GM12878 (cell line): ENCODE results near the gene SLAMF1. TPM values are rescaled to one million over a fixed set of nuclear protein-coding genes. Genes with fewer than 3 reads are reported as not detected.

Experiments
- ATAC-seq: fragments of 200-7000 bp; cut with Tn5 transposase; 3 replicates; pipeline ENCODE4 v1.9.1; 2020; ENCODE audit warnings: mild to moderate bottlenecking, moderate library complexity
- BruUV-seq: library from RNA; stranded (reverse); fragments of 400-500 nt; replicated peaks from 2 replicates; lab custom pipeline; 2021; lab: Mats Ljungman, UMichigan
- CTCF ChIA-PET: fragments of 300-600 bp; sonication (Branson Sonifier 250); formaldehyde crosslinking; extraction: SDS; loops from one replicate; lab custom pipeline; 2021; ENCODE audit warnings: inconsistent platforms; lab: Yijun Ruan, JAX
- POLR2A ChIA-PET: fragments of 350-600 bp; formaldehyde crosslinking; extraction: SDS; loops from one replicate; lab custom pipeline; 2021; ENCODE audit warnings: inconsistent platforms; lab: Charles Lee
- RAD21 ChIA-PET: fragments of 300-600 bp; sonication (Branson Sonifier 250); formaldehyde crosslinking; loops from one replicate; lab custom pipeline; 2023; ENCODE audit warnings: antibody characterized with exemption; ENCODE audit not compliant: unreplicated experiment; lab: Charles Lee
- SMC1A ChIA-PET: fragments of 300-600 bp; sonication (Branson Sonifier 250); formaldehyde crosslinking; loops from one replicate; lab custom pipeline; 2023; ENCODE audit not compliant: unreplicated experiment, uncharacterized antibody; lab: Charles Lee
- DNase-seq: peaks from one replicate; pipeline ENCODE4 v3.0.0-alpha.2; 2011; ENCODE audit warnings: low read depth, low spot score
- FAIRE-seq: peaks from 3 replicates; lab custom pipeline; 2011; peaks lifted over from hg19 to GRCh38; lab: Jason Lieb, UNC
- H2AFZ ChIP-seq: 2 replicates; pipeline ENCODE4 v1.6.0; 2011; ENCODE audit warnings: low read depth, low read length, control low read depth; ENCODE audit not compliant: control insufficient read depth
- H3K27ac ChIP-seq: 2 replicates; pipeline ENCODE4 v1.5.1; 2011; ENCODE audit warnings: control low read depth; ENCODE audit not compliant: control insufficient read depth, insufficient read depth
- H3K27me3 ChIP-seq, 2 experiments: replicated peaks in 1 of 2; 2 replicates each; pipeline versions ENCODE4 v1.6.0 to v1.6.1; 2011; ENCODE audit warnings: low read length in 1 of 2; ENCODE audit not compliant: control insufficient read depth in 2 of 2, insufficient read depth in 2 of 2
- H3K36me3 ChIP-seq, 2 experiments: 2 replicates each; pipeline ENCODE4 v1.5.1; 2011; ENCODE audit warnings: low read length in 1 of 2; ENCODE audit not compliant: control insufficient read depth in 2 of 2, insufficient read depth in 2 of 2
- H3K4me1 ChIP-seq: 2 replicates; pipeline ENCODE4 v1.6.1; 2011; ENCODE audit warnings: mild to moderate bottlenecking, low read length, moderate library complexity, mixed read lengths; ENCODE audit not compliant: control insufficient read depth, insufficient read depth
- H3K4me2 ChIP-seq: 2 replicates; pipeline ENCODE4 v1.6.0; 2011; ENCODE audit warnings: control low read depth; ENCODE audit not compliant: control insufficient read depth, insufficient read depth
- H3K4me3 ChIP-seq: fragments of 200-600 bp; sonication (generic); 2 replicates; pipeline ENCODE4 v1.5.1; 2016
- H3K79me2 ChIP-seq: 2 replicates; pipeline ENCODE4 v1.6.0; 2011; ENCODE audit warnings: low read length; ENCODE audit not compliant: control insufficient read depth, insufficient read depth
- H3K9ac ChIP-seq: 2 replicates; pipeline ENCODE4 v1.8.0; 2011; ENCODE audit warnings: low read length, control low read depth, mixed read lengths; ENCODE audit not compliant: control insufficient read depth, insufficient read depth
- H3K9me3 ChIP-seq: replicated peaks from 3 replicates; pipeline ENCODE4 v1.5.1; 2011; ENCODE audit warnings: mild to moderate bottlenecking, low read length; ENCODE audit not compliant: control insufficient read depth, insufficient read depth
- H4K20me1 ChIP-seq: 2 replicates; pipeline ENCODE4 v1.6.0; 2011; ENCODE audit not compliant: control insufficient read depth, insufficient read depth
- IKZF1 ChIP-seq: fragments of 450-650 bp; conservative IDR thresholded peaks from 2 replicates; pipeline ENCODE4 v1.6.1; 2017; ENCODE audit warnings: antibody characterized with exemption, mild to moderate bottlenecking
- IKZF2 ChIP-seq, 2 experiments: fragments of 450-650 bp; IDR thresholded peaks; 2 replicates each; pipeline ENCODE4 v1.6.1; 2017; ENCODE audit warnings: mild to moderate bottlenecking in 2 of 2, moderate library complexity in 2 of 2
- YY1 ChIP-seq: IDR thresholded peaks from 2 replicates; pipeline ENCODE4 v1.6.1; 2011; ENCODE audit warnings: low read depth, mild to moderate bottlenecking, low read length
- ZNF217 ChIP-seq: fragments of 450-650 bp; IDR thresholded peaks from 2 replicates; pipeline ENCODE4 v1.6.1; 2017; ENCODE audit warnings: antibody characterized with exemption, mild to moderate bottlenecking
- ZNF622 ChIP-seq: fragments of 450-650 bp; IDR thresholded peaks from 2 replicates; pipeline ENCODE4 v1.6.1; 2017; ENCODE audit warnings: mild to moderate bottlenecking, inconsistent platforms
- WGBS: methylation state at CpG from one replicate; pipeline ENCODE4 v1.1.6; 2016; ENCODE audit warnings: low lambda C conversion rate; ENCODE audit not compliant: insufficient replicate concordance, insufficient coverage; ENCODE audit errors: missing lambda C conversion rate; 5-methylcytosine and 5-hydroxymethylcytosine counted together
- in situ Hi-C: fragments of 300-500 bp; cut with MboI; formaldehyde crosslinking; loops from 9 replicates; pipeline ENCODE4 v1.14.3; 2018; ENCODE audit warnings: mixed read lengths
- intact Hi-C: fragments of 100-400 bp; cut with micrococcal nuclease; formaldehyde crosslinking; loops from one replicate; pipeline ENCODE4 v1.14.2; 2022; ENCODE audit not compliant: unreplicated experiment
- polyA plus RNA-seq, 11 experiments: library from polyadenylated mRNA; depleted of rRNA in 4 of 11; unstranded in 6 of 11; stranded (reverse) in 5 of 11; fragments of >200 nt; fragmentation: Nextera tagmentation in 4 of 11; fragmentation: Illumina TruSeq in 1 of 11; extraction: Ambion mirVana in 4 of 11; extraction: Trizol in 1 of 11; gene quantifications; 1 replicate in 1 of 11; 2 replicates in 10 of 11; pipeline versions ENCODE4 v1.2.1 to v1.2.3, GENCODE V29; 2011 to 2016; ENCODE audit warnings: inconsistent platforms in 2 of 11, missing spikeins in 2 of 11, low read depth in 1 of 11
- total RNA-seq, 4 experiments: library from RNA; depleted of rRNA in 3 of 4; stranded (reverse); fragments of >200 nt in 3 of 4; fragmentation: Illumina TruSeq in 1 of 4; extraction: Trizol in 1 of 4; gene quantifications; 2 replicates each; pipeline versions ENCODE4 v1.2.1 to v1.2.3, GENCODE V29; 2013 to 2021
- TF ChIP-seq, protein P1 (sequence below): fragments of 450-650 bp; IDR thresholded peaks from 2 replicates; pipeline ENCODE4 v1.6.1; 2017; ENCODE audit warnings: low read depth, mild to moderate bottlenecking, moderate library complexity
- TF ChIP-seq, protein P2 (sequence below): fragments of 450-650 bp; IDR thresholded peaks from 2 replicates; pipeline ENCODE4 v1.6.1; 2016; ENCODE audit warnings: mild to moderate bottlenecking
- TF ChIP-seq, protein P3 (sequence below): fragments of 450-650 bp; IDR thresholded peaks from 2 replicates; pipeline ENCODE4 v1.6.1; 2017; ENCODE audit warnings: mild to moderate bottlenecking, moderate library complexity

Gene SLAMF1
- total and polyA plus RNA-seq, 10 of the 15 experiments (the other 5 are each of a cell fraction or from before 2014, with no cell fraction given) = 87.3 to 260 (median 131) TPM

DNA sequence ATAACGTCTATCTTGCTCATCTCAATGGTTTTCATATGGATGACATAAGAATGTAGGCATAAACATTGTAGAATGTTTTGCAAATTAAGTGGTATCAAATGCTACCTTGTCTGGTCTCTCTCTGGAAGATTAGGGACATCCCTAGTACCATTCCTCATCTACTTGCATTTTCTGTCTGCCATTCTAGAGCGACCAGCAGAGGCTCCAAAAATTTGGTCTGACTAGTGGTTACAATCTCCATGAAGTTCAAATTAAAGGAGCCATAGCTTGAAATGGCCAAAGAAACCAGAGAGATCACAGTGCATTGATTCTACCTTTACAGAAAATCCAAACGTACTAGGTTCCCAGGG, 68.7 kb downstream of the SLAMF1 start:
- ATAC-seq (peak; percentile 58), FAIRE-seq (no peak), DNase-seq (no peak)
- TF ChIP-seq ZNF622 (no peak), YY1 (peak; percentile 40; the same call in 1 of the 2 replicates), ZNF217 (no peak), IKZF2 (IDR thresholded peaks at IDR 0.05) (peak; percentile 23 to 31; a peak in 1 of 4 replicates), IKZF1 (peak; percentile 17; the same call in 1 of the 2 replicates)
- TF ChIP-seq, protein P1, sequence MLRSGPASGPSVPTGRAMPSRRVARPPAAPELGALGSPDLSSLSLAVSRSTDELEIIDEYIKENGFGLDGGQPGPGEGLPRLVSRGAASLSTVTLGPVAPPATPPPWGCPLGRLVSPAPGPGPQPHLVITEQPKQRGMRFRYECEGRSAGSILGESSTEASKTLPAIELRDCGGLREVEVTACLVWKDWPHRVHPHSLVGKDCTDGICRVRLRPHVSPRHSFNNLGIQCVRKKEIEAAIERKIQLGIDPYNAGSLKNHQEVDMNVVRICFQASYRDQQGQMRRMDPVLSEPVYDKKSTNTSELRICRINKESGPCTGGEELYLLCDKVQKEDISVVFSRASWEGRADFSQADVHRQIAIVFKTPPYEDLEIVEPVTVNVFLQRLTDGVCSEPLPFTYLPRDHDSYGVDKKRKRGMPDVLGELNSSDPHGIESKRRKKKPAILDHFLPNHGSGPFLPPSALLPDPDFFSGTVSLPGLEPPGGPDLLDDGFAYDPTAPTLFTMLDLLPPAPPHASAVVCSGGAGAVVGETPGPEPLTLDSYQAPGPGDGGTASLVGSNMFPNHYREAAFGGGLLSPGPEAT = 0 out of 2 replicates have a peak, but pooled peaks have one; percentile 17
- TF ChIP-seq, protein P2, sequence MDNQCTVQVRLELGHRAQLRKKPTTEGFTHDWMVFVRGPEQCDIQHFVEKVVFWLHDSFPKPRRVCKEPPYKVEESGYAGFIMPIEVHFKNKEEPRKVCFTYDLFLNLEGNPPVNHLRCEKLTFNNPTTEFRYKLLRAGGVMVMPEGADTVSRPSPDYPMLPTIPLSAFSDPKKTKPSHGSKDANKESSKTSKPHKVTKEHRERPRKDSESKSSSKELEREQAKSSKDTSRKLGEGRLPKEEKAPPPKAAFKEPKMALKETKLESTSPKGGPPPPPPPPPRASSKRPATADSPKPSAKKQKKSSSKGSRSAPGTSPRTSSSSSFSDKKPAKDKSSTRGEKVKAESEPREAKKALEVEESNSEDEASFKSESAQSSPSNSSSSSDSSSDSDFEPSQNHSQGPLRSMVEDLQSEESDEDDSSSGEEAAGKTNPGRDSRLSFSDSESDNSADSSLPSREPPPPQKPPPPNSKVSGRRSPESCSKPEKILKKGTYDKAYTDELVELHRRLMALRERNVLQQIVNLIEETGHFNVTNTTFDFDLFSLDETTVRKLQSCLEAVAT = 0 out of 2 replicates have a peak, but pooled peaks have one; percentile 52
- TF ChIP-seq, protein P3, sequence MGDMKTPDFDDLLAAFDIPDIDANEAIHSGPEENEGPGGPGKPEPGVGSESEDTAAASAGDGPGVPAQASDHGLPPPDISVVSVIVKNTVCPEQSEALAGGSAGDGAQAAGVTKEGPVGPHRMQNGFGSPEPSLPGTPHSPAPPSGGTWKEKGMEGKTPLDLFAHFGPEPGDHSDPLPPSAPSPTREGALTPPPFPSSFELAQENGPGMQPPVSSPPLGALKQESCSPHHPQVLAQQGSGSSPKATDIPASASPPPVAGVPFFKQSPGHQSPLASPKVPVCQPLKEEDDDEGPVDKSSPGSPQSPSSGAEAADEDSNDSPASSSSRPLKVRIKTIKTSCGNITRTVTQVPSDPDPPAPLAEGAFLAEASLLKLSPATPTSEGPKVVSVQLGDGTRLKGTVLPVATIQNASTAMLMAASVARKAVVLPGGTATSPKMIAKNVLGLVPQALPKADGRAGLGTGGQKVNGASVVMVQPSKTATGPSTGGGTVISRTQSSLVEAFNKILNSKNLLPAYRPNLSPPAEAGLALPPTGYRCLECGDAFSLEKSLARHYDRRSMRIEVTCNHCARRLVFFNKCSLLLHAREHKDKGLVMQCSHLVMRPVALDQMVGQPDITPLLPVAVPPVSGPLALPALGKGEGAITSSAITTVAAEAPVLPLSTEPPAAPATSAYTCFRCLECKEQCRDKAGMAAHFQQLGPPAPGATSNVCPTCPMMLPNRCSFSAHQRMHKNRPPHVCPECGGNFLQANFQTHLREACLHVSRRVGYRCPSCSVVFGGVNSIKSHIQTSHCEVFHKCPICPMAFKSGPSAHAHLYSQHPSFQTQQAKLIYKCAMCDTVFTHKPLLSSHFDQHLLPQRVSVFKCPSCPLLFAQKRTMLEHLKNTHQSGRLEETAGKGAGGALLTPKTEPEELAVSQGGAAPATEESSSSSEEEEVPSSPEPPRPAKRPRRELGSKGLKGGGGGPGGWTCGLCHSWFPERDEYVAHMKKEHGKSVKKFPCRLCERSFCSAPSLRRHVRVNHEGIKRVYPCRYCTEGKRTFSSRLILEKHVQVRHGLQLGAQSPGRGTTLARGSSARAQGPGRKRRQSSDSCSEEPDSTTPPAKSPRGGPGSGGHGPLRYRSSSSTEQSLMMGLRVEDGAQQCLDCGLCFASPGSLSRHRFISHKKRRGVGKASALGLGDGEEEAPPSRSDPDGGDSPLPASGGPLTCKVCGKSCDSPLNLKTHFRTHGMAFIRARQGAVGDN = no peak
- no peaks in the 10 kb centered on the region for H3K36me3 ChIP-seq
- POLR2A ChIA-PET = interaction anchor here (0.8 to 7.4 kb wide), 18 partner anchors 9 to 147 kb away, joined by 3 to 76 read pairs (median 4); partner anchors contain the start of gene SLAMF6
- peak overlapping the region; percentile 5 for H2AFZ ChIP-seq
- WGBS = 24% methylated on average over 3 of the region's 3 CpGs
- no peaks in the 10 kb centered on the region for H3K9me3 ChIP-seq
- BruUV-seq = no TSS peak
- peaks cover 30% of the 10 kb centered on the region for H3K4me1 ChIP-seq
- in situ Hi-C loops (no loop called here), intact Hi-C loops (loop anchor here (2.0 kb wide), 1 partner anchor 29 kb away; no protein-coding TSS in a partner anchor)
- peak overlapping the region; percentile 73 for H3K4me2 ChIP-seq
- peak overlapping the region; percentile 91 for H3K9ac ChIP-seq
- H3K27ac ChIP-seq = peak overlapping the region; percentile 97
- CTCF ChIA-PET = interaction anchor here (0.8 to 7.1 kb wide), 12 partner anchors 9 to 150 kb away, joined by 3 to 121 read pairs (median 8); no protein-coding TSS in a partner anchor
- SMC1A ChIA-PET = interaction anchor here (0.7 to 30.0 kb wide), 22 partner anchors 8 to 148 kb away, joined by 3 to 735 read pairs (median 6); partner anchors contain the start of gene SLAMF6
- H3K79me2 ChIP-seq = peaks cover 43% of the 10 kb centered on the region
- no peaks in the 10 kb centered on the region for H3K27me3 ChIP-seq
- RAD21 ChIA-PET = interaction anchor here (0.6 to 11.0 kb wide), 18 partner anchors 10 to 385 kb away, joined by 3 to 292 read pairs (median 4); partner anchors contain the start of gene SLAMF6
- peak overlapping the region; percentile 63 for H3K4me3 ChIP-seq
- no peaks in the 10 kb centered on the region for H4K20me1 ChIP-seq
